ENCODE data around the gene AP5B1. TPM values are rescaled to one million over a fixed set of nuclear protein-coding genes. Genes with fewer than 3 reads are reported as not detected.

Gene AP5B1
- total and polyA plus RNA-seq, 12 donors = 1.9 to 30.8 (median 14.5) TPM

- Histone ChIP-seq H3K9me3 (replicated peaks in 1 of 3) (no peaks in the 10 kb centered on the region), H3K4me3 (no peak overlapping the region), H3K27ac (no peak overlapping the region), H3K36me3 (replicated peaks in 1 of 2) (no peaks in the 10 kb centered on the region), H3K4me1 (replicated peaks in 1 of 2) (peaks cover 0 to 7% of the 10 kb centered on the region in 2 donors), H3K27me3 (no peaks in the 10 kb centered on the region)
- intact Hi-C loops (cut with DNase I) = no loop called here
- TF ChIP-seq POLR2A (IDR thresholded peaks at IDR 0.05) (no peak), CTCF (IDR thresholded peaks at IDR 0.05) (no peak)
- WGBS, 4 donors = 80 to 86% (median 81%) methylated on average over 22 to 23 of the region's 23 CpGs
- DNase-seq = no peak
Observed at GRCh38 chr11:65810046-65810868, 29.5 kb upstream of the AP5B1 start.

GRCh38 chr11:65809496-65809895, 28.7 kb upstream of the AP5B1 start:
- H3K4me1 ChIP-seq (replicated peaks in 1 of 2) = peaks cover 0 to 7% of the 10 kb centered on the region in 2 donors
- H3K9me3 ChIP-seq (replicated peaks in 1 of 3) = no peaks in the 10 kb centered on the region
- intact Hi-C loops (cut with DNase I) = no loop called here
- H3K36me3 ChIP-seq (replicated peaks in 1 of 2) = no peaks in the 10 kb centered on the region
- H3K27me3 ChIP-seq = peaks cover 4% of the 10 kb centered on the region
- 70 to 87% (median 77%) methylated on average over 3 to 9 of the region's 9 CpGs for WGBS, 4 donors
- no peak overlapping the region for H3K4me3 ChIP-seq
- no peak for DNase-seq
- H3K27ac ChIP-seq = no peak overlapping the region
- TF ChIP-seq CTCF (IDR thresholded peaks at IDR 0.05) = no peak
- TF ChIP-seq POLR2A (IDR thresholded peaks at IDR 0.05) = no peak

DNA sequence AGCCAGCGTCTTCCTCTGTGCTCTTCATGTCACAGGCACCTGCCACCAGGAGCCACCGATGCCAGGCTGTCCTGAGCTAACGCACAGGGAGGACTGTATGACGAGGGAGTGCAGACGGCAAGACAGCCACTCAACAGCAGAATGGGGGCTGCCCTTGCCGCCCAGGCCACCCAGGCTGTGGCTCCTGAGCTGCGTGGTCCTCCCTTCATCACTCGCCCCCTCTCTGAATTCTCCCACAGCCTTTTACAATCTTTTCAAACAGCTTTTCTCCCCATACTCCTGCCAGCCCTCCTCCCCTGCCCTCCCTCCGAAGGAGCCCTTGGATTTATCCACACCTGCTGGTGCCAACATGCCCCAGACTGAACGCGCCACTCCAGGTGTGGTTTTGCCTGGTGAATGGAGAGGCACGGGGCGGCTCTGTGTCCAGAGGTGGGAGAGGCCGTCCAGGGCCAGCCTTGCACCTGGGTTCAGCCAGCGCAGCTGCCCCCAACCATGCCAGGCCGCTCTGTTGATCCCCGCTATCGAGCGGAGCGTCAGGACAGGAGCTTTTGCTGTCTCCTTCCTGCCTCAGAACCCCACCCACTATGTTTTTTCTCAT, 28.1 kb upstream of the AP5B1 start:
- H3K27me3 ChIP-seq = peaks cover 10% of the 10 kb centered on the region
- intact Hi-C loops (cut with DNase I) = no loop called here
- WGBS, 4 donors = 74 to 80% (median 78%) methylated on average over 13 to 20 of the region's 20 CpGs
- peaks cover 0 to under 1% of the 10 kb centered on the region in 2 donors for H3K4me1 ChIP-seq (replicated peaks in 1 of 2)
- H3K9me3 ChIP-seq (replicated peaks in 1 of 3) = no peaks in the 10 kb centered on the region
- H3K27ac ChIP-seq = no peak overlapping the region
- no peaks in the 10 kb centered on the region for H3K36me3 ChIP-seq (replicated peaks in 1 of 2)
- no peak for TF ChIP-seq POLR2A (IDR thresholded peaks at IDR 0.05)
- TF ChIP-seq CTCF (IDR thresholded peaks at IDR 0.05) = no peak
- no peak overlapping the region for H3K4me3 ChIP-seq
- DNase-seq = no peak

- WGBS, 4 donors = 61 to 78% (median 62%) methylated on average over 6 of the region's 6 CpGs
- peaks cover 16% of the 10 kb centered on the region for H3K27me3 ChIP-seq
- TF ChIP-seq POLR2A (IDR thresholded peaks at IDR 0.05) (no peak), CTCF (IDR thresholded peaks at IDR 0.05) (no peak)
- H3K4me1 ChIP-seq (replicated peaks in 1 of 2) = no peaks in the 10 kb centered on the region
- no peak overlapping the region for H3K27ac ChIP-seq
- DNase-seq = no peak
- intact Hi-C loops (cut with DNase I) = no loop called here
- no peaks in the 10 kb centered on the region for H3K9me3 ChIP-seq (replicated peaks in 1 of 3)
- no peaks in the 10 kb centered on the region for H3K36me3 ChIP-seq (replicated peaks in 1 of 2)
- H3K4me3 ChIP-seq = no peak overlapping the region
Observed at GRCh38 chr11:65806979-65807378, 26.2 kb upstream of the AP5B1 start.
